Aorta (tissue), 5 donors: ENCODE measurements around the gene SESN3. TPM values are rescaled to one million over a fixed set of nuclear protein-coding genes. Genes with fewer than 3 reads are reported as not detected.
"Not testable (repeated sequence)": the region's sequence is repeated elsewhere in the genome, so short reads cannot be mapped to it uniquely, and the experiment has no call there.

Experiments used
- ATAC-seq: fragments of 200-7000 bp; cut with Tn5 transposase; one replicate; pipeline ENCODE4 v1.9.1; 2022; ENCODE audit warnings: moderate library complexity; ENCODE audit not compliant: low FRiP score
- DNase-seq, 2 donors: peaks; one replicate each; pipeline ENCODE4 v3.0.0-alpha.2; 2020
- H3K27ac ChIP-seq, 2 donors: one replicate each; pipeline ENCODE4 v1.5.1; 2013; ENCODE audit warnings: low read length in 2 of 2, mild to moderate bottlenecking in 2 of 2, moderate library complexity in 2 of 2, control low read depth in 1 of 2, inconsistent platforms in 1 of 2, low read depth in 1 of 2
- H3K27me3 ChIP-seq, 2 donors: one replicate each; pipeline ENCODE4 v1.6.1; 2013; ENCODE audit warnings: control low read depth in 1 of 2, low read length in 1 of 2, mild to moderate bottlenecking in 1 of 2, moderate library complexity in 1 of 2; ENCODE audit not compliant: insufficient read depth in 2 of 2, control insufficient read depth in 1 of 2
- H3K36me3 ChIP-seq, 2 donors: one replicate each; pipeline ENCODE4 v1.6.1; 2013; ENCODE audit warnings: control low read depth in 1 of 2, low read length in 1 of 2, mild to moderate bottlenecking in 1 of 2; ENCODE audit not compliant: insufficient read depth in 2 of 2, control insufficient read depth in 1 of 2
- H3K4me1 ChIP-seq, 2 donors: one replicate each; pipeline ENCODE4 v1.6.1; 2013; ENCODE audit warnings: low read length in 2 of 2, control low read depth in 1 of 2, mild to moderate bottlenecking in 1 of 2, moderate library complexity in 1 of 2; ENCODE audit not compliant: insufficient read depth in 2 of 2, control insufficient read depth in 1 of 2
- H3K4me3 ChIP-seq, 2 donors: one replicate each; pipeline ENCODE4 v1.5.1; 2013; ENCODE audit warnings: low read length in 2 of 2, control low read depth in 1 of 2, mild to moderate bottlenecking in 1 of 2
- H3K9me3 ChIP-seq: one replicate; pipeline ENCODE4 v1.6.1; 2013; ENCODE audit warnings: mild to moderate bottlenecking, low read length; ENCODE audit not compliant: control insufficient read depth
- WGBS, 2 donors: extraction: QIAGEN DNeasy Blood & Tissue Kit; methylation state at CpG; one replicate each; pipeline ENCODE4 v1.1.7; 2013; 5-methylcytosine and 5-hydroxymethylcytosine counted together
- intact Hi-C, 2 donors: fragments of 100-400 bp; cut with DNase I; formaldehyde crosslinking; loops; one replicate each; pipeline versions ENCODE4 v1.14.2 to v1.15.0; 2022
- polyA plus RNA-seq, 2 donors: library from polyadenylated mRNA; stranded (reverse); fragments of 200-250 nt; gene quantifications; one replicate each; pipeline ENCODE4 v1.2.3, GENCODE V29; 2013
- total RNA-seq, 2 donors: library from RNA; stranded (reverse); fragmentation: NEBNext Ultra II Directional; extraction: Animal tissue kit (Norgen Biotek cat#: 25700); gene quantifications; one replicate each; pipeline ENCODE4 v1.2.1, GENCODE V29; 2021
- donor health status: healthy with polysubstance abuse.
- donor health status: Bipolar disorder and iron deficiency.
- donor health status: DM: no; HTN: no; CAD: no.
- donor health status: DM: no; HTN: no; CAD: no.
- donor health status: DM: yes; HTN: yes; CAD: no.

The SESN3 gene
- total and polyA plus RNA-seq, 4 donors = 10.0 to 64.5 (median 22.8) TPM

- DNase-seq (peak; percentile 85 to 86), ATAC-seq (peak; percentile 92)
- WGBS, 2 donors = 1% methylated on average over 8 of the region's 8 CpGs
- Histone ChIP-seq H3K36me3 (no peaks in the 10 kb centered on the region), H3K27me3 (no peaks in the 10 kb centered on the region), H3K9me3 (no peaks in the 10 kb centered on the region), H3K4me3 (peak overlapping the region; percentile 20 to 30), H3K4me1 (no peaks in the 10 kb centered on the region), H3K27ac (no peak overlapping the region)
- intact Hi-C loops = no loop called here
Observed at GRCh38 chr11:95254131-95254704, 23.2 kb upstream of the SESN3 start.

- no peak for ATAC-seq
- Histone ChIP-seq H3K27me3 (no peaks in the 10 kb centered on the region), H3K36me3 (no peaks in the 10 kb centered on the region), H3K9me3 (no peaks in the 10 kb centered on the region), H3K4me3 (no peak overlapping the region), H3K4me1 (no peaks in the 10 kb centered on the region), H3K27ac (no peak overlapping the region)
- WGBS, 2 donors = 76 to 87% methylated on average over 2 of the region's 2 CpGs
- no peak for DNase-seq
- intact Hi-C loops = no loop called here
Observed at GRCh38 chr11:95253141-95253540, 22.1 kb upstream of the SESN3 start.

- Histone ChIP-seq H3K4me1 (no peaks in the 10 kb centered on the region), H3K27ac (no peak overlapping the region), H3K9me3 (no peaks in the 10 kb centered on the region), H3K4me3 (no peak overlapping the region), H3K36me3 (no peaks in the 10 kb centered on the region), H3K27me3 (no peaks in the 10 kb centered on the region)
- ATAC-seq (no peak), DNase-seq (no peak)
- WGBS, 2 donors = 76 to 79% methylated on average over 1 of the region's 1 CpG
- intact Hi-C loops = no loop called here
Observed at GRCh38 chr11:95252586-95252985, 21.6 kb upstream of the SESN3 start.

- H3K27ac ChIP-seq, H3K36me3 ChIP-seq, DNase-seq, ATAC-seq, H3K9me3 ChIP-seq, H3K4me1 ChIP-seq, H3K4me3 ChIP-seq, H3K27me3 ChIP-seq, intact Hi-C loops: not testable (repeated sequence)
- WGBS, 2 donors = 94 to 96% methylated on average over 6 of the region's 6 CpGs
Observed at GRCh38 chr11:95251896-95252295, 20.9 kb upstream of the SESN3 start.

- WGBS, 2 donors = 88 to 91% methylated on average over 4 of the region's 4 CpGs
- no peaks in the 10 kb centered on the region for H3K36me3 ChIP-seq
- H3K9me3 ChIP-seq = no peaks in the 10 kb centered on the region
- H3K4me1 ChIP-seq = no peaks in the 10 kb centered on the region
- no peak overlapping the region for H3K27ac ChIP-seq
- ATAC-seq (no peak), DNase-seq (no peak)
- intact Hi-C loops = no loop called here
- H3K4me3 ChIP-seq = no peak overlapping the region
- no peaks in the 10 kb centered on the region for H3K27me3 ChIP-seq
Observed at GRCh38 chr11:95248666-95249467, 17.9 kb upstream of the SESN3 start.

GRCh38 chr11:95247883-95248282, 16.9 kb upstream of the SESN3 start:
- 94 to 98% methylated on average over 3 of the region's 3 CpGs for WGBS, 2 donors
- H3K27ac ChIP-seq = no peak overlapping the region
- H3K4me3 ChIP-seq = no peak overlapping the region
- no peaks in the 10 kb centered on the region for H3K36me3 ChIP-seq
- intact Hi-C loops = no loop called here
- ATAC-seq (no peak), DNase-seq (no peak)
- H3K9me3 ChIP-seq = no peaks in the 10 kb centered on the region
- H3K4me1 ChIP-seq = no peaks in the 10 kb centered on the region
- no peaks in the 10 kb centered on the region for H3K27me3 ChIP-seq

- no peak for ATAC-seq
- 70 to 77% methylated on average over 1 of the region's 1 CpG for WGBS, 2 donors
- DNase-seq = no peak
Observed at GRCh38 chr11:95247127-95247684, 16.2 kb upstream of the SESN3 start.

GRCh38 chr11:95245581-95245980, 14.6 kb upstream of the SESN3 start:
- no peak for DNase-seq
- peaks cover 0 to 4% of the 10 kb centered on the region in 2 donors for H3K4me1 ChIP-seq
- H3K27ac ChIP-seq = no peak overlapping the region
- intact Hi-C loops = no loop called here
- no peaks in the 10 kb centered on the region for H3K36me3 ChIP-seq
- no peaks in the 10 kb centered on the region for H3K27me3 ChIP-seq
- WGBS, 2 donors = 97% methylated on average over 1 of the region's 1 CpG
- ATAC-seq = no peak
- no peak overlapping the region for H3K4me3 ChIP-seq
- H3K9me3 ChIP-seq = no peaks in the 10 kb centered on the region

More at GRCh38 chr11:95247127-95247684, 16.2 kb upstream of the SESN3 start:
- Histone ChIP-seq H3K36me3 (no peaks in the 10 kb centered on the region), H3K27ac (no peak overlapping the region), H3K4me1 (no peaks in the 10 kb centered on the region), H3K4me3 (no peak overlapping the region), H3K27me3 (no peaks in the 10 kb centered on the region), H3K9me3 (no peaks in the 10 kb centered on the region)
- intact Hi-C loops = no loop called here

GRCh38 chr11:95245038-95245437, 14.0 kb upstream of the SESN3 start:
- no peak overlapping the region for H3K4me3 ChIP-seq
- DNase-seq (no peak), ATAC-seq (no peak)
- no peak overlapping the region for H3K27ac ChIP-seq
- H3K4me1 ChIP-seq = peaks cover 0 to 4% of the 10 kb centered on the region in 2 donors
- H3K36me3 ChIP-seq = no peaks in the 10 kb centered on the region
- intact Hi-C loops = no loop called here
- 63 to 67% methylated on average over 3 of the region's 3 CpGs for WGBS, 2 donors
- H3K9me3 ChIP-seq = no peaks in the 10 kb centered on the region
- H3K27me3 ChIP-seq = no peaks in the 10 kb centered on the region
